Coronary artery (tissue), 2 donors: ENCODE data around the gene ZFP36.

Experiments
- DNase-seq: peaks from one replicate; pipeline ENCODE4 v3.0.0-alpha.2; 2017; ENCODE audit warnings: low spot score
- H3K27ac ChIP-seq, 2 donors: fragments of 200-600 bp; sonication (generic); one replicate each; pipeline ENCODE4 v1.5.1; 2016 to 2019
- H3K4me3 ChIP-seq: fragments of 200-600 bp; sonication (generic); 2 replicates; pipeline ENCODE4 v1.5.1; 2016; ENCODE audit warnings: mild to moderate bottlenecking, moderate library complexity
- TF ChIP-seq, protein P1 (sequence below): fragments of 200-600 bp; sonication (generic); IDR thresholded peaks from one replicate; pipeline ENCODE4 v1.5.1; 2019; ENCODE audit warnings: antibody characterized with exemption

The ZFP36 gene

GRCh38 chr19:39432677-39433025 is 26.0 kb downstream of the ZFP36 start:
- Histone ChIP-seq H3K27ac (no peak overlapping the region), H3K4me3 (no peak overlapping the region)
- TF ChIP-seq, protein P1, sequence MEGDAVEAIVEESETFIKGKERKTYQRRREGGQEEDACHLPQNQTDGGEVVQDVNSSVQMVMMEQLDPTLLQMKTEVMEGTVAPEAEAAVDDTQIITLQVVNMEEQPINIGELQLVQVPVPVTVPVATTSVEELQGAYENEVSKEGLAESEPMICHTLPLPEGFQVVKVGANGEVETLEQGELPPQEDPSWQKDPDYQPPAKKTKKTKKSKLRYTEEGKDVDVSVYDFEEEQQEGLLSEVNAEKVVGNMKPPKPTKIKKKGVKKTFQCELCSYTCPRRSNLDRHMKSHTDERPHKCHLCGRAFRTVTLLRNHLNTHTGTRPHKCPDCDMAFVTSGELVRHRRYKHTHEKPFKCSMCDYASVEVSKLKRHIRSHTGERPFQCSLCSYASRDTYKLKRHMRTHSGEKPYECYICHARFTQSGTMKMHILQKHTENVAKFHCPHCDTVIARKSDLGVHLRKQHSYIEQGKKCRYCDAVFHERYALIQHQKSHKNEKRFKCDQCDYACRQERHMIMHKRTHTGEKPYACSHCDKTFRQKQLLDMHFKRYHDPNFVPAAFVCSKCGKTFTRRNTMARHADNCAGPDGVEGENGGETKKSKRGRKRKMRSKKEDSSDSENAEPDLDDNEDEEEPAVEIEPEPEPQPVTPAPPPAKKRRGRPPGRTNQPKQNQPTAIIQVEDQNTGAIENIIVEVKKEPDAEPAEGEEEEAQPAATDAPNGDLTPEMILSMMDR, result no peak
- DNase-seq, result no peak

DNA sequence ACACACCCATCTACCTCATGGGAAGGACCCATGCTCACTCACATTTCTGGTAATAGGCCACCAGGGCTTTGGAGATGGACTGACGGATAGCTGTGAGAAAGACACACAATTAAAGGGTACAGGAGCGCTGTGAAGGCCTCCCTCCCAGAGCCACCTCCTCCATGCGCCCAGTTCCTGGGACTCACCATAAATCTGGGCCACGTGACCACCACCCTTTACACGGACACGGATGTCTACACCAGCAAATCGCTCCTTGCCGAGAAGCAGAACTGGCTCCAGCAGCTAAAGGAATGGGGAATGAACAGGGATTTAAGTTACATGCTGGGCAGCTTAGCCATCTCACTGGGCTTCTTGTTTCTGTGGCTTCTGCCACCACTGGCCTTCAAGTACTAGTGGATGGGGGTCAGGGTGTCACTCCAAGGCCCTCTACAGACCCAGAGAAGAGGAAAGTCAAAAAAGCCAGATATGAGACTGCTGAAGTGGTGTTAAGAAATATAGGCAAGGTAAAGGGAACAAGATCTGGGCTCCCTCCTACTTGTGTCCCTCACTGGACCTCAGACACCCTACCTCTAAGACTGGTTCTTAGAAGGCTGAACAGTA is 26.9 kb downstream of the ZFP36 start:
- no peak for DNase-seq
- Histone ChIP-seq H3K27ac (no peak overlapping the region), H3K4me3 (peak overlapping the region; percentile 97)
- TF ChIP-seq, protein P1, result no peak

GRCh38 chr19:39434123-39435076 is 27.8 kb downstream of the ZFP36 start:
- no peak for DNase-seq
- TF ChIP-seq, protein P1, result no peak
- H3K27ac ChIP-seq, result peak overlapping the region; percentile 80 to 87
- H3K4me3 ChIP-seq, result peak overlapping the region; percentile 97

GRCh38 chr19:39435499-39436349 is 29.1 kb downstream of the ZFP36 start, which contains the start of gene RPS16:
RPS16 (minus strand) TSS chr19:39435949; CDS start chr19:39435895, 54 bp downstream.
- Histone ChIP-seq H3K4me3 (peak within 1 kb of the TSS; percentile 97), H3K27ac (peak within 1 kb of the TSS; percentile 80 to 87)
- TF ChIP-seq, protein P1, result no peak
- peak; percentile 99 for DNase-seq

DNA sequence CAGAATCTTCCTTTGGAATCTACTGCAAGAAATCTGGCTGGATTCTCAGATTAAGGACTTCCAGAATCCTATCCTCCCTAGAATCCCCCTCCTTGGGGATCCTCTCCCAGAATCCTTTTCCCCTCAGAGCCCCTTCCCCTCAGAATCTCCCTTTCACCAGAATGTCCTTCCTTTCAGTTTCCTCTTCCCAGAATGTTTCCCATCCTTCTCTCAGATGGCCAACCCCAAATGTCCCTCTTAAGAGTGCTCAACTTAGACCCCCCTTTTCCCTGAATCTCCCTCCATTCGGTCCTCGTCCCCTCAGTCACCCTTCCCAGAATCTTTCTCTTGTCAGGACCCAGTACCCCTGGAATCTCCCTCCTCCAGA is 29.7 kb downstream of the ZFP36 start:
- H3K4me3 ChIP-seq, result peak overlapping the region; percentile 97
- peak overlapping the region; percentile 70 to 87 for H3K27ac ChIP-seq
- DNase-seq, result no peak
- TF ChIP-seq, protein P1, result no peak

- TF ChIP-seq, protein P1, result no peak
- no peak for DNase-seq
- Histone ChIP-seq H3K4me3 (no peak overlapping the region), H3K27ac (no peak overlapping the region)
Observed at GRCh38 chr19:39438270-39438934, 31.8 kb downstream of the ZFP36 start.
